C4-2B (cell line): ENCODE results near the gene SMPD3.

Experiments used
- H3K27ac ChIP-seq: fragments of 450-650 bp; 2 replicates; pipeline ENCODE4 v1.5.1; 2017
- CTCF ChIP-seq: fragments of 450-650 bp; conservative IDR thresholded peaks from 2 replicates; pipeline ENCODE4 v1.5.1; 2017; ENCODE audit warnings: mild to moderate bottlenecking
- ZFX ChIP-seq: fragments of 450-650 bp; IDR thresholded peaks from 2 replicates; pipeline ENCODE4 v1.6.1; 2017

Gene SMPD3

GRCh38 chr16:68458101-68458500 is 9.8 kb upstream of the SMPD3 start:
- no peak for TF ChIP-seq CTCF
- TF ChIP-seq ZFX: no peak
- no peak overlapping the region for H3K27ac ChIP-seq

DNA sequence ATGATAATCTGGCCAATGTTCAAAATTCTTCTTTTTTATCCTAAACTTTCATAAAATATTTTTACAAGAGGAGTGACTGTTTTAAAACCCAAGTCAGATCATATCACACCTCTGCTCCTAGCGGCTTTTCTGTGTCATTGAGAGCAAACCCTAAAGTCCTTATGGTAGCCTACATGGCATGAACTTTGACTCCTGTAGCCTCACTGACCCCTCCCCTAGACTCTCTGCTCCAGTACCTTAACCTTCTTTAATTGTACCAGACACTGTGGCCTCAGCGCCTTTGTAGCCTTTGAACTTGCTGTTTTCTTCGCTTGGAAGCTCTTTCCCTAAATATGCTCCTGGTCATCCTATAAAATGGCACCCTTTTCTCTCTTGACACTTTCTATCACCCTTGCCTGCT is 7.3 kb upstream of the SMPD3 start:
- no peak overlapping the region for H3K27ac ChIP-seq
- no peak for TF ChIP-seq ZFX
- TF ChIP-seq CTCF: no peak

DNA sequence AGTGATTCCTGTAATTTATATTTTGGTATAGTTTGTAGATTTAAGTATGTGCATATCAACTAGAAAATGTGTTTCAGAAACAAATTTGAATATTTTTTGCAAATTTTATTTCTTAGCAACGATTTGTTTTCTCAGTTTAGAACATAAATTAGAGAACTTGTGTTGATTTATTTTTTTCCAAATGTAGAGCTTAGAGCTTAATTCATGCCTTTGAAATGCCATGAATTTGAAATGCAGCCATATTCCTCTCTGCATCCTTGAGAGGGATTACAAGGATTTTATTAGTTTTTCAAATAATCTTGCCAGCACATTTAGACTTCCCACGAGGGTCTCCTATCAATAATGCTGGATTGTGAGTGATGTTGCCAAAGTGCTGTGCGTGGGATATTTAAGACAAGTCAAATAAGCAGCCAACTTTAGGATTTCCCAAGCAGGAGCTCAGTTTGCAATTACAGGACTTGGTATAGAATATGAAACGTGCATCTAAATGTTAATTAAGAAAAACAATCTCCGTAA is 6.7 kb upstream of the SMPD3 start:
- TF ChIP-seq CTCF (no peak), ZFX (no peak)
- H3K27ac ChIP-seq: no peak overlapping the region

DNA sequence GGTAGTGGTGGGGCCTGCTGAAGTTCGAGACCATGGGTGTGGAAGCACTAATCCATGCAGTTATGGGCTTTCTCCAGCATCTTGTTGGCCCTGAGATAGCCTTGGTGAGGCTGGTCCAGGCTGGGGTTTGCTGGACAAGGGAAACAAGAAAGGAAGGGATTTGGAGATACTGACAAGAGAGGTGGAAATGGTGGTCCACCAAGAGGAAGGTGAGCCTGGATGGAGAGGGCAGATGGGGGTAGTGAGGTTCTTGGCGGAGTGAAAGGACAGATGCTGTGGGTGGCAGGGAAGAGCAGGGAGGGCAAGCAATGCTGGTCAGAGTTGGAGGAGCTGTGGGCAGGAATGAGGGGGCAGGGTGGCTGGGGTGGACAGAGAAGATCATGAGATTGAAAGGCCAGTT is 5.5 kb upstream of the SMPD3 start:
- TF ChIP-seq CTCF (no peak), ZFX (no peak)
- no peak overlapping the region for H3K27ac ChIP-seq

GRCh38 chr16:68452176-68452575 is 3.9 kb upstream of the SMPD3 start:
- H3K27ac ChIP-seq: no peak overlapping the region
- TF ChIP-seq CTCF (no peak), ZFX (no peak)

GRCh38 chr16:68451676-68452075 is 3.4 kb upstream of the SMPD3 start:
- TF ChIP-seq CTCF (no peak), ZFX (no peak)
- H3K27ac ChIP-seq: no peak overlapping the region

GRCh38 chr16:68450741-68451255 is 2.5 kb upstream of the SMPD3 start:
- no peak for TF ChIP-seq ZFX
- no peak for TF ChIP-seq CTCF
- no peak overlapping the region for H3K27ac ChIP-seq
